T-helper 1 cell treated with Interleukin-12 subunit alpha and Interleukin-12 subunit beta and Interleukin-4 antibody, amounts not matched to agents 30 ng/mL and 1 ng/mL, for 36 hours (primary cell): Measurements from ENCODE around the gene FH. TPM values are rescaled to one million over a fixed set of nuclear protein-coding genes. Genes with fewer than 3 reads are reported as not detected.

Experiments
- intact Hi-C: fragments of 100-400 bp; cut with micrococcal nuclease; formaldehyde crosslinking; loops from one replicate; pipeline ENCODE4 v1.15.1; 2024
- total RNA-seq: library from RNA; stranded (reverse); gene quantifications from 2 replicates; pipeline ENCODE4 v1.2.3, GENCODE V29; 2022

The FH gene
- total RNA-seq, 1 donor from 2014 or later, result 53.8 TPM

DNA sequence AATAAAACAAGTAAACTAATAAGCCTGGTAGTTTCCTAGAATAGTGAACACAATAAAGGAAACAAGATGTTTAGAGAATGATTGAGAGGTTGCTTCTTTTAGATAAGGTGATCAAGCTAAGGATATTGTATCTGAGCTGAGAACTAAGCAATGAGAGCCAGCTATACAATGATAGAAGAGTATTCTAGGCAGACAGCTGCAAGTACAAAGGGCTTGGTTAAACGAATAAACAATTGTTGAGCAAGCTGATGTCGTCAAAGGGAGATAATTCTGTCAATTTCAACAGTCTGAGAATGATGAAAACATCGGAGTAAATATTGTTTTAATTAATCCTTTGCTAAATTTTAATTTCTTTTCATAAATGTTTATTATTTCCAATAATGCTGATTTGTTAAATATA lies 5.5 kb upstream of the FH start:
- intact Hi-C loops, result no loop called here

DNA sequence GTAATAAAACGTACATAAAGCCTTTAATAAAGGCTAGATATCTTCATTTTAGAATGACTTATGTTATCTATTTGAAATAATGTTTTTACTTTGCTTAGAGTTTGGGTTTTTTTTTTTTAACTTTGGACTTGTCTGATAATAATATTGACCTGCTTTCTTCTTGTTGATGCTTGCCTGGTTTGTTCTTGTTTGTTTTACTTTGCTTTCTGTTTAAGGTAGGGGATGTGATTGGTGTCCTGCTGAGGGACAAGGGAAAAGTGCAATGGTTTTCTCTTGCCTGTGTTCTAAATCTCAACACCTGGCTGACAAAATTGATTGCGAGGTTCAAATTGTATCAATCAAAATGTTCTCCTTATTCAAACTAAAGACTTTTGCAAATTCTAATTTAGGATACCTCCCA lies 2.2 kb upstream of the FH start:
- intact Hi-C loops, result no loop called here

DNA sequence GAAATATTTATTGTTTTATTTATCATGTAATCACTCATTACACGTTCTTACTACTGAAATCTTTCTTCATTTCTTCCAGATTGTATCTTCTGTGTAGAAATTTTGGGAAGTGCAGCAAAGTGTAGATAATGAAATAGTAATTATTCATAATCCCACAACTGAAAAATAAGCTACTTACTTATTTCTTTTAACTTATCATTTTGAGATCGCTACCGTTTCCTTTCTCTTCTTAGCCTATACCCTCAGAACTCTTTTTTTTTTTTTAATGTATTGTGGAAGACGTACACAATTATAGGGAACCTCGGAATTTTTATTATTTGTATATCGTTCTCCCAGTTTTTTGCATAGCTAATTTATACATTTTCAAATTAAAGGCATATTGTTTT lies 518 bp upstream of the FH start:
- intact Hi-C loops, result no loop called here

DNA sequence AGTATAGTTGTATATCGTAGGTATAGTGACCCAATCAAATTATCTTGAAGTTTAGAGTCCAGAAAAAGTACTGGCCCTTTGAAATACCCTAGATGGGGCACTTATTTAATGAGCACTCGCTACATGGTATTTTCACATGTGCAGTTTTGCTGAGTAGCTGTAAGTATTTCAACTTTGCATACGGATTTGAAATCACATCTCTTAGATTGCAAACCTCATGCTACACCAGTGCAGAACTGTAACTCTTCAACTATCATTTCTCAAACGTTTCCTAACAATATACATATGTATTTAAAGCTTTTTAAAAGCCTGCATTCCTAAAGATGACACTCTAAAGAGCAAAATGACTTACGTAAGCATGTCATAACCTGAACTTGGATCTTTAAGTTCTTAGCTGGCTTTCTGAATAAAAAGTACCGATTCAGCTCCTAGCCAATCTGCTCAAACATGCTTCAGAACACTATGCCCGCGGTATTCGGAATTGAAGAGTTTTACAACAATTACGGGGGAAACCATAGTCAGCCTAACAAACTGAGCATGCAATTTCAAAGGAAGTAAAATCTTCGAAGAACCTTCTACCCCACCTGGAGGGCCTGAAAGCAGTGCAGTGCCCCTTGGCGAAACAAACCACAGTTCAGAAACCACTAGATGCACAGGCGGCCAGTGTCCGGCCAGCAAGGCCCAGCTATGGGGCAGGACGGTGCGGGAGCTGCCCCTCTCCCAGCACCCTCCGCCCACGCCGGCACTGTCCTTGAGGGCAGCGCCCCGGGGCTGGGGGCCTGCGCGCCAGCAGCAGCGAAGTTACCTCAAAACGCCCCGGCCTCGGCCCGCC lies 863 bp downstream of the FH start:
- intact Hi-C loops, result loop anchor here (1.0 to 10.0 kb wide), 10 partner anchors 13 to 1798 kb away; partner anchors contain the start of genes CHML, GREM2, OPN3 and SDCCAG8

DNA sequence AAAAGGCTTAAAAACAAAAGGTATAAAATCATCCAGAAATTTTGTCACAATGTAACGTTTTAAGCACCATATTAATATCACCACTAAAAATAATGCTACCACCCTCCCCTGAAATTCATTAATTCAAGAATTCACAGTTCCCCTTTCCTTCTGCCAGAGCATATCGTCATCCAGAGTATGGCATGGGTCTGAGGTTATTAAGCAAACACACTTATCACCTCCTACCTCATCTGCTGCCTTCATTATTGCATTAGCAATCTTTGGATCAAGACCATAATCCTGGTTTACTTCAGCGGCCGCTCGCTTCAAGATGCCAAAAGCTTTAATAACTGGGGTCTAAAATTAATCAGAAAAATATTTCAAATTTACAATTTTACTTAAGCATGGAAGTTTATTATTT lies 6.2 kb downstream of the FH start:
- intact Hi-C loops, result loop anchor here (10.0 kb wide), 2 partner anchors 899 to 1591 kb away; partner anchors contain the start of gene GREM2

DNA sequence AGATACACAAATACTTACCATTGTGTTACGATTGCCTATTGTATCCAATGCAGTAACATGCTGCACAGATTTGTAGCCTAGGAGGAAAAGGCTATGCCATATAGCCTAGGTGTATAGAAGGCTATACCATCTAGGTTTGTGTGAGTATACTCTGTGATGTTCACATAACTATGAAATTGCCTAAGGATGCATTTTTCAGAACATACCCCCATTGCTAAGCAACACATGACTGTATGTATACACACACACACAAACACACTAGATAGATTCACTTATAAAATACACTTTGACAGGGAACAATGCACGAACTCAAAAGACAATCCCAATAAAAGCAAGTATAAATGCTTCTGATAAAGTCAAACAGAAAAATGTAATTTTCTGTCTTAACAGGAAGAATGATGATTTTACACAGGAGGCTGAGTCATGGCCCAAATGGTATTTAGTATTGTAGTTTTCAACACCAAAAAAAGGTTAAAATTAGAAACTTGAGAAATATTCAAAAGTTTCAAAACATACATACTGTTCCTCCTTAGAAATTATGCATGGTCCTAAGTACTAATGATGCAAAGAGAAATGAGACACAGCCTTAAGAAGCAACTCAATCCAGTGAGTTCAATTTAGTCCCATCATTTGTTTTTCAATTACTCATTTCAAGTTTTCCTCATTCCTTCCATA lies 12.2 kb downstream of the FH start:
- intact Hi-C loops, result no loop called here

DNA sequence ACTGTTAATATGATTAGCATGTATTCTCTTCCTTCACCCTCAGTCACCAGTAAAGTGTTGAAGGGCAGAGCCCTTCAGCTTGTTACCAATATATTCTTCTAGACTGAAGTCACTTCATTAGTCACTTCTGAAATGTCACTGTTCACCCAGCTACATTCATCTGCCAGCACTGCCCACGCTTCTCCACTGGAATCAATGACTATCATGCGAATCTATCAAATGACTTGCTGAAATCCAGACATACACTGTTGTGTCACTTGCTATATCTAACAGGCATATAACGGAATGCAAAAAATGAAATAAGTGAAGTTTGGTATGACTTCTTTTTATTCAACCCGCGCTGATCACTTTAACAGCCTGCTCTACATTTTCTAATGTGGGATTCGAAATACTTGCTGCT lies 16.1 kb downstream of the FH start:
- intact Hi-C loops, result no loop called here

DNA sequence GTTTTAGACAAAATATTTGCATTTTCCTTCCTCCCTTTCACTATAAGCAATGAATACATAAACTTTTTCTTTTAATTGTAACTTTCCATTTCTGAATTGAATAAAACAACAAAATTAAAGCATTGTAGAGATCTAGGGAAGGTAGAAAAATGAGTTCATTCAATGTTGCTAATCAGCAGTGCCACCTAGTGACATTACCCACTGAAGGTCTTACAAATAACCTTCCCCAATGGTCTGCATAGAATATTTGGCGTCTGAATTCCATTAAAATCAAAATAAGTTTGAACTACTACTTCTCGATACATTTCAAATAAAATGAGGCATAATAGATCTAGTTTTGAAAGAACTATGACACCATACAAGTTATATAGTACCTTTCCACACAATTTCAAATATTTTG lies 19.6 kb downstream of the FH start:
- intact Hi-C loops, result no loop called here

DNA sequence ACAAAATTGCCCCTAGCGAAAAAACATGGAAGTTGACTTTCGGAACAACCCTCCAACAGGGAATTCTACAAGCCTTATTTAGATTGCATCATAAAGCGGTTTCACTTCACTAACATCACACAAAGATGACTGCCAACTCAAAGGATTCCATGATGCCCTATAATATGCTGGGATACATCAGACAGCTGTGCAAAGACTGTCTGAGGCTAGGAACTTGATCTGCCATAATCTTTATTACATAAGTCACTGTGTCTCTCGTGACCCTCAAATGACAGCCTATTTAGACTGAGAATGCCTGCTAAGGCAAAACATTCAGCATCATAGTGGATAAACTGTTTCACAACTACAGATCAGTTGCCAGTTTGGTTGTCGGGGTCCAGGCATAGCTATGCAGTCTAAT lies 23.8 kb downstream of the FH start:
- intact Hi-C loops, result no loop called here

DNA sequence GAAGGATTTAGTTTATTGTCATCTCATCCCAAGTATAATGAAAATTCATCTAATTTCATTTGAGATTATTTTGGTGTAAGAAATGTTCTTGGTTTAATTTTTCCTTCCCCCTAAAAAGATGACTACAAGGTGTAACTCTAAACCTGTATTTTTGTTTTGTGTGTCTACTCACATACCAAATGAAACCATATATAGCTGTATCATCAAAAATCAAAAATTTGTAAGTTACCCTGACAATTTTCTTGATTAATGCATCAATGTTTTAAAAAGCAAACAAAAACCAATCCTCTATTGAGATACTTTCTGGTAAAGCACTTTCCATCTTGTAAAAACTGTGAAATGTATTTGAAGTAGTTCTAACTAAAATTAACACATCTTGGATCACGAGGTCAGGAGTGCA lies 30.8 kb downstream of the FH start:
- intact Hi-C loops, result no loop called here

DNA sequence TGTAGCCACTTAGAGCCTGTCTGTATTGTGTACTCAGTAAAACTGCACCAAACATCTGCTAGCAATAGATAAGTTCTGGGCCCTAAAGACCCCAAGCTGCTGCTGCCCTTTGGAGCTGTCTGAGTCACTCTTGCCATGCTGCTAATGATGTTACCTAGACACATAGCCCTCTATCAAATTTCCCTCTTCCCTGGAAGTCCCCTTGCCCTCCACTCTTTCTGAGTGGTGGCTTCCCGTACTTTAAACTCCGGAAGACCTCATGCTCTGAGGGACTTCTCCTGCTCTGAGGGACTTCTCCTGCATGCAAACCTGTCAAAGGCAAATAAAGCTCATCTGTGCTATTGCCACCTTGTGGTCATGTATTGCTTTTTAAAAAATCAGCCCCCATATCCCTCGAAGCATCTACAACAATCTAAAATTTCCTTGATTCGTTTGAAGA lies 34.0 kb downstream of the FH start:
- intact Hi-C loops, result no loop called here

DNA sequence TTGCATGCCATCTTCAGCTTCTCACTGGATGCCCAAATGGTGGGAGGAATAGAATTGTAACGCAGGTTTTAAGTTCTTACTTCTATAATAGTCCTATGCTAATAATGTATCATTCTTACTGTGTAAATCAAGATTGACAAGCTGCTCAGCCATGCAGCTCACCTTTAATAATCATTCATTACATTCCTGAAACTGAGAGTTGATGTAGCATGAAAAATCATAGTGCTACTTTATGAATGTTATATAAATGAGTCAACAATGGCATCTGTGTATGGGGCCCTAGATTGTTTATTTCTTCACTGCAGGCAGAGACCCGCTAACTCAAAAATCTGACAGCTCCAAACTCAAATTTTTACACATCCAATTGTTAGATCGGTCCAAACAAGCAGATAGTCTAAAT lies 34.4 kb downstream of the FH start:
- intact Hi-C loops, result no loop called here

DNA sequence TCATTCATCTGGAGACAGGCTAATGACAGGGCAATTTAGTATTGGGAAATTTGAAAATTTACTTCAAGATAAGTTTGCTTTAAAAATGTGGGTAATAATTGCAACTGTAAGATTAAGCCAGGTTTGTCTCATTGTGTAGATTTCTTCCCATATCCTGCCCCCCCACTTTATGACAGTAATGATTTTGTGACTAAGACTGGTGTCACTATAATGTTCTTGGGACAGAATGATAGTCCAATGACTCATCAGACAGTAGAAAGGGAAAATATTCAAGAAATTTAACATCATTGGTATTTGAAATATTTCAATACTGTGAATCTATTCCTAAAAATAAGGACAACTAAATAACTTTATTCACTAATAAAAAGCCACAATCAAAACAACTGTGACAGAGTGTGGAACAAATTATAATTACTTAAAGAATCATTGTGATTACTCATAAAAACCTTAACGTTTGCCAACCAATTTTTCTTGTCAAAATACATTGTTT lies 36.7 kb downstream of the FH start:
- intact Hi-C loops, result no loop called here

DNA sequence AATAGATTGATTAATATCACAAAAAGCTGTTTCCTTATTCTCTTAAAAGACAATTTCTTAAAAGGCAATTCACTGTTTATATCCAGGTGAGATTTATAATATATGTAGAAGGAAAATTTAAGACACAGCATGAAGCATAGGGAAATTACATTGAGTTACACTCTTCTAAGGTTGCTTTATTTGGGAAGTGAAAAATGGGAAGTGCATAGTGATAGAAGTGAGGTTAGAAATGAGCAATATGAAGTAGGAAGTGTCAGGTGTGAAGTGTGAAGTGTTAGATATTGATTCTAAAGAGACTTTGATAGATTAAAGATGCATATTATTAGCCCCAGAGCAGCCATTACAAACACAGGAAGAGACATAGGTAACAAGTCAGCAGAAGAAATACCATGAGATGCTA lies 40.3 kb downstream of the FH start:
- intact Hi-C loops, result no loop called here

DNA sequence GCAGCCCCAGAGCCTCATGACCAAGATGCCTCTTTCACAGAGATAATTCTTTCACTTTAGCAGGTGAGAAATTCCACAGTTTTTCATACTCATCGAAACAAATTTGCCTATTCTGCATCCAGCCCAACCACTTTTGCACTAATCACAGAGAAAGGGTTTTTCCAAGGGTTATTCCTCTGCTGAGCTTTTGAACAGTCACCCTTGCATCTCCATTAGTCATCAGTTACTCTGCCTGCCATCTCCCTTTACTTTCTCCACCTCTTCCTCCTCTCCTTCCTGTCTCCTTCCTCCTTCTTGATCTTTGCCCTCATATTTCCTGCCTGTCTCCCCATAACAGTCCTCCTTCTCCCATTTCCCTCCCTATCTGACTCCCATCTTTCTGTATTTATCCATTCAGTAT lies 43.9 kb downstream of the FH start:
- intact Hi-C loops, result no loop called here

DNA sequence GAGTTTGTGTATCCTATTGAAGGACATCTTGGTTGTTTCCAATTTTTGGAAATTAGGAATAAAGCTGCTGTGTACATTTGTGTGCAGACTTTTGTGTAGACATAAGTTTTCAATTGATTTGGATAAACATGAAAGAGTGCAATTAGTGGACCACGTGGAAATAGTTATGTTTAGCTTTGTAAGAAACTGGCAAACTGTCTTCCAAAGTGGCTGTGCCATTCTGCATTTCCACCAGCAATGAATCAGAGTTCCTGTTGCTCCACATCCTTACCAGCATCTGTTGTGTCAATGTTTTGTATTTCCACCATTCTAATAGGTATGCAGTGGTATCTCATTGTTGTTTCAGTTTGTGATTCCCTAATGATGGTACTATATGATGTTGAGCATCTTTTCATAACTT lies 46.5 kb downstream of the FH start:
- intact Hi-C loops, result no loop called here

DNA sequence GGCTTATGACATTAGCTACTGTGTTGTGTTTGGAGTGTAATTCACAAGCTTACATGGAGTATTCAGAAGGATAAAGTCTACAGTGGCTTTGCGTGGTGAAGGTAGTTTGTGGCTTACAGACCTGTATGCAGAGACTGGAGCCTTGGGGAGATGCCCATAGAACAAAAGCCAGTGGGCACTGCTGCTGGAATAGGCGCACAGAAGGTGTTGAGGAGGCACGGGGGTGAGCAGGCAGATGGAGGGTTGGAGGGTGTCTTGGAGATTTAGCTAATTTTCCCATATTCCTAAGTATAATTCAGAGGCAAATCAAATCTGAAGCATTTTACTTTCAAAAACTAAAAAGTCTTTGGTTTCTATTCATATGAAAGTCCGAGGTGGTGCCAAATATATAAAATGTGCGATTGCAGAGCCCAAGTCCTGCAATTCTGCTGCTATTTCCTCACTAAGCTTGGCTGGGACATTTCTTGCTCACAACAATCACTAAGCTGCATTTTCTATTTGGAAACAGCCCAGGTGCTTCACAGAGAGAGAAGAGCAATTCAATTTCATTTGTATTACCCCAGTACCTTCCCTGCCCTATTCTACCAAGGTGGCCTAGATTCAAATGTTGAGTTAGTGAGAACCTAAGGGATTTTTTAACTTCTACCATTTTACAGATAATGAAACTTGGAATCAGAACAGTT lies 48.5 kb downstream of the FH start:
- intact Hi-C loops, result no loop called here

DNA sequence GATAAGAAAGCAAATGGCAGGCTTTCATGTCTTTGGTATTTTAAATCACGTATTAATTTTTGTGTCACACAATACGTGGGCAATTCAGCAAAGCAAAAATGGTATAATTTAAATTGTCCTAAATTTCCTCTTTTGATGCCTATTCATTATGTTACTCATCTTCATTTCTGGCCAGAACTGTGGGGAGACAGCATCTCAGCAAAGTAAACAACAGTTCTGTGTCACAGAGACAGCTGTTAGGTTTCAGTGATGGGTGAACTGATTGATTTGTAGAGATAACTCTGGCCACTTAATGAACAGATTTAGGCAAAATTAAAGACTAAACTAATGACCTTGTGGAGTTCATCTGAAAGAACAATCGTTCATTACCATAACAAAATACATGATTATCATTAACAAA lies 49.2 kb downstream of the FH start:
- intact Hi-C loops, result no loop called here

DNA sequence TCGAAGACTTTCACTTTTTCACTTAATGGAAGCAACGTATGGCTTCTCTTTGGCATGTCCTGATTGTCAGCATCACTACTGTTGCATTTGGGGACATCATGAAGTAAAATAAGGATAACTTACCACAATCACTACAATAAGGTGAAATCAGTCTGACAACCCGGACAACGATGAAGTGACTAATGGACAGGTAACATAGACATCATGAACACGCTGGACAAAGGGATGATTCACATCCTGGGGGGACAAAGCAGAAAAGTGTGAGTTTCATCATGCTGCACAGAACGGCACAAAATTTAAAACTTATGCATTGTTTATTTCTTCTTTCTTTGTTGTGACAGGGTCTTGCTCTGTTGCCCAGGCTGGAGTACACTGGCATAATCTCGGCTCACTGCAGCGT lies 53.9 kb downstream of the FH start:
- intact Hi-C loops, result no loop called here

DNA sequence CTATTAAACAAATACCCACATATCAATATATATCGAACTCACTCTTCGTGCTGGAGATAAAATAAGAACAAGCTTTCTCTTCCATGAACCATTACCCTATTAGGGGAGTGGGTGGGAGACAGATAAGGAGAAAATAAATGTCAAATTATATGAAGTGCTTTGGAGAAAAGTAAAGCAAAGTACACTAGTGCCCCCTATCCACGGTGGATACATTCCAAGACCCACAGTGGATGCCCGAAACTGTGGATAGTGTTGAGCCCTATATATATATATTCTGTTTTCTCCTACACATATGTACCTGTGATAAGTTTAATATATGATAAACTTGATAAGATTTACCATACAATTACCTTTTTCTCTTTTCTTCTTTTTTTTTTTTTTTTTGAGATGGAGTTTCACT lies 54.6 kb downstream of the FH start:
- intact Hi-C loops, result no loop called here

DNA sequence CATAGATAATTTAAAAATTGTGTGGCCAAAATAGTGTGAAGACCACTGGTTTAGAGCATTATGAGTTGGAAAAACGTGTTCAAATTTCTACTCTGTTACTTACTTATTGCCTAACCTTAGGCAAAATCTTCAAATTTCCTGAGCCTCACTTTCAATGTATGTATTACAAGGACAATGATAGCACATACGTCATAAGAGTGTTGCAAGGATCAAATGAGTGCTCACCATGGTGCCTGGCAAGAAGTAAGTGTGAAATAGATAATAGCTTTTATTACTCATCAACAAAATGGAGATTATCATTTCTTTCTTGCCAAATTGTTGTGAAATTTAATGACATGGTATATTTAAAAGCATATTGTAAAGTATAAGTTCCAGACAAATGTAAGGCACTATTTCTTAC lies 57.2 kb downstream of the FH start:
- intact Hi-C loops, result no loop called here
